Activated naive CD8-positive, alpha-beta T cell treated with anti-CD3 and anti-CD28 coated beads, Interleukin-2, amount 10 ng/mL, durations not matched to agents 7 days and 5 days (primary cell): ENCODE data around the gene CHD2. TPM values are rescaled to one million over a fixed set of nuclear protein-coding genes. Genes with fewer than 3 reads are reported as not detected.
A peak's percentile ranks its signal among the peaks of the same experiment; 100 is the strongest.
"Not testable (repeated sequence)": the region's sequence is repeated elsewhere in the genome, so short reads cannot be mapped to it uniquely, and the experiment has no call there.

Experiments
- ATAC-seq: fragments of 150-1000 bp; cut with Tn5 transposase; one replicate; pipeline ENCODE4 v1.10.0; 2021; ENCODE audit warnings: low read depth, moderate library complexity
- POLR2A ChIA-PET: fragments of 350-600 bp; sonication (Branson Sonifier 250); formaldehyde crosslinking; loops from one replicate; lab custom pipeline; 2021; ENCODE audit warnings: antibody characterized with exemption; lab: Charles Lee
- DNase-seq: peaks from one replicate; pipeline ENCODE4 v3.0.0; 2021
- H3K27ac Mint-ChIP-seq: one replicate; pipeline ENCODE4 v1.8.0; 2022; ENCODE audit warnings: mild to moderate bottlenecking, mixed read lengths
- H3K27me3 Mint-ChIP-seq: one replicate; pipeline ENCODE4 v1.8.0; 2022; ENCODE audit warnings: mild to moderate bottlenecking, moderate library complexity, mixed read lengths
- H3K36me3 Mint-ChIP-seq: one replicate; pipeline ENCODE4 v1.8.0; 2021; ENCODE audit warnings: mild to moderate bottlenecking, mixed read lengths
- H3K4me1 Mint-ChIP-seq: one replicate; pipeline ENCODE4 v1.8.0; 2021; ENCODE audit warnings: mixed read lengths
- H3K4me3 Mint-ChIP-seq: one replicate; pipeline ENCODE4 v1.8.0; 2022; ENCODE audit warnings: mild to moderate bottlenecking, moderate library complexity, mixed read lengths
- H3K9me3 Mint-ChIP-seq: one replicate; pipeline ENCODE4 v1.8.0; 2021; ENCODE audit warnings: mixed read lengths
- total RNA-seq, 2 experiments: library from RNA; stranded (reverse); gene quantifications; one replicate each; pipeline ENCODE4 v1.2.3, GENCODE V29; 2021

CHD2 gene
- total RNA-seq, 2 experiments from 2014 or later: 218 to 236 TPM

DNA sequence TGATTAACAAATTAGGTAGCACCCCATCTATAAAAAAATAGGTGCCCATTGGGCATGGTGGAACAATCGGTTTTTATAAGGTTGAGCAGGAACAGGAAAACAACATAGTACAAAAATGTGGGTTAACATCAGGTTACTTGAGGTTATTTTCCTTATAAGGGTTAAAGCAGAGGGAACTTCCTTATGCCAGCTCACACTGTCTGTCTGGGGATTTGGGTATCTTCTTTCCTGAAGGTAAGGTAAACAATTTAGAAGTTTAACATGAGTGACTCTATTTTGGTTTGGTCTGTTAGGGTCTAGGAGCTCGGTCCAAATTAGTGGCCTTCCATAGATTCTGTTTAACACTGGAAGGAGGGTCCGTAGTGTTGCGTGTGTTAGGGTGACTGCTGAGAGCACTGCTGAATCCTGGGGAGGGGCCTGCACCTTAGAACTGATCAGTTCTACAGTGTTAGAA, 14.7 kb downstream of the CHD2 start:
- Mint-ChIP-seq H3K27ac (peak overlapping the region; percentile 91), H3K4me1 (peaks cover 68% of the 10 kb centered on the region), H3K4me3 (peak overlapping the region; percentile 89), H3K36me3 (peaks cover 45% of the 10 kb centered on the region), H3K9me3 (no peaks in the 10 kb centered on the region), H3K27me3 (no peaks in the 10 kb centered on the region)
- DNase-seq (no peak), ATAC-seq (peak; percentile 77)
- POLR2A ChIA-PET: interaction anchor here (0.6 to 8.3 kb wide), 11 partner anchors 9 to 106 kb away, joined by 3 to 84 read pairs (median 11); partner anchors contain the start of gene CHD2

GRCh38 chr15:92915766-92916435, 15.8 kb downstream of the CHD2 start:
- no peaks in the 10 kb centered on the region for H3K9me3 Mint-ChIP-seq
- H3K4me3 Mint-ChIP-seq: peak overlapping the region; percentile 80
- POLR2A ChIA-PET: interaction anchor here (0.5 to 8.3 kb wide), 9 partner anchors 10 to 107 kb away, joined by 3 to 84 read pairs (median 14); partner anchors contain the start of gene CHD2
- ATAC-seq (no peak), DNase-seq (no peak)
- peak overlapping the region; percentile 76 for H3K27ac Mint-ChIP-seq
- H3K4me1 Mint-ChIP-seq: peaks cover 71% of the 10 kb centered on the region
- H3K27me3 Mint-ChIP-seq: no peaks in the 10 kb centered on the region
- H3K36me3 Mint-ChIP-seq: peaks cover 41% of the 10 kb centered on the region

- POLR2A ChIA-PET: interaction anchor here (0.5 to 8.3 kb wide), 8 partner anchors 12 to 120 kb away, joined by 3 to 84 read pairs (median 12); partner anchors contain the start of gene CHD2
Measured at GRCh38 chr15:92917598-92918407, 17.7 kb downstream of the CHD2 start.

DNA sequence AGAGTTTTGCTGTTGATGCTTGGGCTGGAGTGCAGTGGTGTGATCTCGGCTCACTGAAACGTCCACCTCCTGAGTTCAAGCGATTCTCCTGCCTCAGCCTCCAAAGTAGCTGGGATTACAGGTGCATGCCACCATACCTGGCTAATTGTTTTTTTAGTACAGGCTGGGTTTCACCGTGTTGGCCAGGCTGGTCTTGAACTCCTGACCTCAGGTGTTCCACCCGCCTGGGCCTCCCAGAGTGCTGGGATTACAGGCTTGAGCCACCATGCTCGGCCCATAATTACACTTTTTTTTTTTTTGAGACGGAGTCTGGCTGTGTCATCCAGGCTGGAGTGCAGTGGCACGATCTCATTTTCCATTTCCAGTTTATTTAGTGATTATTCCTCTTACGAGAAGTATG, 18.8 kb downstream of the CHD2 start:
- not testable (repeated sequence) for H3K27me3 Mint-ChIP-seq, H3K4me3 Mint-ChIP-seq, DNase-seq, H3K9me3 Mint-ChIP-seq, H3K27ac Mint-ChIP-seq, ATAC-seq
- peaks cover 67% of the 10 kb centered on the region for H3K4me1 Mint-ChIP-seq
- peaks cover 36% of the 10 kb centered on the region for H3K36me3 Mint-ChIP-seq
- POLR2A ChIA-PET: interaction anchor here (1.8 to 8.3 kb wide), 4 partner anchors 13 to 110 kb away, joined by 20 to 84 read pairs (median 26); partner anchors contain the start of gene CHD2

More at GRCh38 chr15:92917598-92918407, 17.7 kb downstream of the CHD2 start:
- peaks cover 38% of the 10 kb centered on the region for H3K36me3 Mint-ChIP-seq
- peaks cover 73% of the 10 kb centered on the region for H3K4me1 Mint-ChIP-seq
- H3K4me3 Mint-ChIP-seq: peak overlapping the region; percentile 62
- H3K27ac Mint-ChIP-seq: peak overlapping the region; percentile 78
- ATAC-seq: peak; percentile 28
- no peaks in the 10 kb centered on the region for H3K9me3 Mint-ChIP-seq
- H3K27me3 Mint-ChIP-seq: no peaks in the 10 kb centered on the region
- DNase-seq: peak; percentile 86

GRCh38 chr15:92920595-92921161, 20.6 kb downstream of the CHD2 start:
- POLR2A ChIA-PET: interaction anchor here (0.6 to 2.8 kb wide), 6 partner anchors 9 to 112 kb away, joined by 3 to 16 read pairs (median 7); no protein-coding TSS in a partner anchor
- DNase-seq (no peak), ATAC-seq (no peak)
- H3K27ac Mint-ChIP-seq: peak overlapping the region; percentile 11
- H3K36me3 Mint-ChIP-seq: peaks cover 44% of the 10 kb centered on the region
- H3K4me1 Mint-ChIP-seq: peaks cover 63% of the 10 kb centered on the region
- H3K9me3 Mint-ChIP-seq: no peaks in the 10 kb centered on the region
- H3K4me3 Mint-ChIP-seq: peak overlapping the region; percentile 1
- H3K27me3 Mint-ChIP-seq: no peaks in the 10 kb centered on the region

- H3K27ac Mint-ChIP-seq: peak overlapping the region; percentile 69
- DNase-seq (no peak), ATAC-seq (peak; percentile 37)
- POLR2A ChIA-PET: interaction anchor here (0.6 to 2.8 kb wide), 8 partner anchors 8 to 131 kb away, joined by 3 to 16 read pairs (median 5); partner anchors contain the start of gene CHD2
- H3K4me1 Mint-ChIP-seq: peaks cover 62% of the 10 kb centered on the region
- peak overlapping the region; percentile 12 for H3K4me3 Mint-ChIP-seq
- no peaks in the 10 kb centered on the region for H3K9me3 Mint-ChIP-seq
- H3K36me3 Mint-ChIP-seq: peaks cover 41% of the 10 kb centered on the region
- H3K27me3 Mint-ChIP-seq: no peaks in the 10 kb centered on the region
Measured at GRCh38 chr15:92921215-92922131, 21.3 kb downstream of the CHD2 start.

- no peaks in the 10 kb centered on the region for H3K9me3 Mint-ChIP-seq
- POLR2A ChIA-PET: interaction anchor here (1.6 kb wide), 2 partner anchors 14 to 15 kb away, joined by 4 to 6 read pairs; no protein-coding TSS in a partner anchor
- ATAC-seq (no peak), DNase-seq (no peak)
- peaks cover 57% of the 10 kb centered on the region for H3K4me1 Mint-ChIP-seq
- H3K4me3 Mint-ChIP-seq: peak overlapping the region; percentile 41
- peaks cover 42% of the 10 kb centered on the region for H3K36me3 Mint-ChIP-seq
- H3K27ac Mint-ChIP-seq: peak overlapping the region; percentile 69
- no peaks in the 10 kb centered on the region for H3K27me3 Mint-ChIP-seq
Measured at GRCh38 chr15:92922418-92923002, 22.4 kb downstream of the CHD2 start.

- Mint-ChIP-seq H3K27ac (no peak overlapping the region), H3K36me3 (peaks cover 49% of the 10 kb centered on the region), H3K4me1 (peaks cover 54% of the 10 kb centered on the region), H3K27me3 (no peaks in the 10 kb centered on the region), H3K9me3 (no peaks in the 10 kb centered on the region), H3K4me3 (no peak overlapping the region)
- ATAC-seq (no peak), DNase-seq (no peak)
- POLR2A ChIA-PET: interaction anchor here (1.0 kb wide), 1 partner anchor 115 kb away, joined by 4 read pairs; no protein-coding TSS in a partner anchor
Measured at GRCh38 chr15:92924216-92924615, 24.1 kb downstream of the CHD2 start.

GRCh38 chr15:92925454-92925853, 25.3 kb downstream of the CHD2 start:
- POLR2A ChIA-PET: interaction anchor here (1.0 kb wide), 1 partner anchor 117 kb away, joined by 4 read pairs; no protein-coding TSS in a partner anchor
- no peaks in the 10 kb centered on the region for H3K9me3 Mint-ChIP-seq
- DNase-seq (no peak), ATAC-seq (no peak)
- H3K4me1 Mint-ChIP-seq: peaks cover 50% of the 10 kb centered on the region
- no peak overlapping the region for H3K4me3 Mint-ChIP-seq
- peaks cover 56% of the 10 kb centered on the region for H3K36me3 Mint-ChIP-seq
- no peaks in the 10 kb centered on the region for H3K27me3 Mint-ChIP-seq
- H3K27ac Mint-ChIP-seq: no peak overlapping the region

GRCh38 chr15:92928225-92928750, 28.2 kb downstream of the CHD2 start:
- POLR2A ChIA-PET: no interaction called here
- H3K9me3 Mint-ChIP-seq: no peaks in the 10 kb centered on the region
- H3K27me3 Mint-ChIP-seq: no peaks in the 10 kb centered on the region
- no peak overlapping the region for H3K4me3 Mint-ChIP-seq
- peaks cover 56% of the 10 kb centered on the region for H3K36me3 Mint-ChIP-seq
- DNase-seq (no peak), ATAC-seq (no peak)
- no peak overlapping the region for H3K27ac Mint-ChIP-seq
- H3K4me1 Mint-ChIP-seq: peaks cover 32% of the 10 kb centered on the region

DNA sequence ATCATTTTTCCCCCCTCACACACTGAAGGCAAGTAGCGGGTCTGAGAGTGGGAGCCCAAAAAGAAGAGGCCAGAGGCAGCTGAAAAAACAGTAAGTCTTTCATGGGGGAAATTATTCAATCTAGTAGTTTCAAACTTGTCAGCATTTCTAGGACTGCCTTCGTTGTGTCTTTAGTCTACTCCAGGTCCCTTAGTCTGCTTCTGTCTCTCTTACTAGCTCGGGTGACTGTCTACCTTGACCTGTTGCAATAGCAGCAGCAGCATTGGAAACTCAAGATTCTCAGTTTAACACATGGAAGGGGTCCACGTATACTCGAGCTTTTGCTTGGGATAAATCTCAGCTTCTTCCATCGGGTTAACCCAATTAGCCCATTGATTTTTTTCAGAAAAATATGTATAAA, 28.9 kb downstream of the CHD2 start:
- Mint-ChIP-seq H3K36me3 (peaks cover 56% of the 10 kb centered on the region), H3K4me3 (no peak overlapping the region), H3K9me3 (no peaks in the 10 kb centered on the region), H3K27me3 (no peaks in the 10 kb centered on the region), H3K4me1 (peaks cover 30% of the 10 kb centered on the region), H3K27ac (peak overlapping the region; percentile 16)
- DNase-seq (no peak), ATAC-seq (no peak)
- POLR2A ChIA-PET: interaction anchor here (0.8 kb wide), 1 partner anchor 8 kb away, joined by 3 read pairs; no protein-coding TSS in a partner anchor
